Lower leg skin (tissue), 3 donors: ENCODE measurements around the gene OR8B2.

Experiments
- CTCF ChIP-seq, 3 donors: fragments of 450-650 bp; IDR thresholded peaks; one replicate each; pipeline ENCODE4 v1.5.1; 2016; ENCODE audit warnings: antibody characterized with exemption in 3 of 3, mild to moderate bottlenecking in 3 of 3, moderate library complexity in 2 of 3
- POLR2A ChIP-seq, 2 donors: fragments of 450-650 bp; IDR thresholded peaks; one replicate each; pipeline ENCODE4 v1.6.1; 2016 to 2017; ENCODE audit warnings: antibody characterized with exemption in 2 of 2, mild to moderate bottlenecking in 1 of 2, moderate library complexity in 1 of 2

- TF ChIP-seq CTCF (IDR thresholded peaks at IDR 0.05), result no peak
- TF ChIP-seq POLR2A (IDR thresholded peaks at IDR 0.05), result no peak
Measured at GRCh38 chr11:124384399-124384798, at the start of gene OR8B2.
